Subcutaneous adipose tissue (tissue), 4 donors: ENCODE data around the gene EGLN1. TPM values are rescaled to one million over a fixed set of nuclear protein-coding genes. Genes with fewer than 3 reads are reported as not detected.

Source experiments
- CTCF ChIP-seq: fragments of 450-650 bp; IDR thresholded peaks from one replicate; pipeline ENCODE4 v1.5.1; 2016; ENCODE audit warnings: low read depth, mild to moderate bottlenecking, control low read depth, antibody characterized with exemption, moderate library complexity
- total RNA-seq, 4 donors: library from RNA; depleted of rRNA; stranded (reverse); fragments of >200 nt; gene quantifications; one replicate each; pipeline ENCODE4 v1.1.0, GENCODE V29; 2016

Gene EGLN1
- total RNA-seq, 4 donors from 2014 or later: 30.9 to 50.2 (median 46.5) TPM

GRCh38 chr1:231443363-231443762, 21.3 kb upstream of the EGLN1 start:
- no peak for TF ChIP-seq CTCF

GRCh38 chr1:231442735-231443134, 20.6 kb upstream of the EGLN1 start:
- TF ChIP-seq CTCF: no peak

GRCh38 chr1:231432996-231433395, 10.9 kb upstream of the EGLN1 start:
- TF ChIP-seq CTCF: no peak

- no peak for TF ChIP-seq CTCF
Observed at GRCh38 chr1:231431665-231432415, 9.8 kb upstream of the EGLN1 start.

- TF ChIP-seq CTCF: no peak
Observed at GRCh38 chr1:231428377-231428776, 6.3 kb upstream of the EGLN1 start.

- no peak for TF ChIP-seq CTCF
Observed at GRCh38 chr1:231424950-231425805, 3.1 kb upstream of the EGLN1 start.

- TF ChIP-seq CTCF: no peak
Observed at GRCh38 chr1:231423648-231424047, 1.6 kb upstream of the EGLN1 start.
